ENCODE results near the gene PITX3.

DNA sequence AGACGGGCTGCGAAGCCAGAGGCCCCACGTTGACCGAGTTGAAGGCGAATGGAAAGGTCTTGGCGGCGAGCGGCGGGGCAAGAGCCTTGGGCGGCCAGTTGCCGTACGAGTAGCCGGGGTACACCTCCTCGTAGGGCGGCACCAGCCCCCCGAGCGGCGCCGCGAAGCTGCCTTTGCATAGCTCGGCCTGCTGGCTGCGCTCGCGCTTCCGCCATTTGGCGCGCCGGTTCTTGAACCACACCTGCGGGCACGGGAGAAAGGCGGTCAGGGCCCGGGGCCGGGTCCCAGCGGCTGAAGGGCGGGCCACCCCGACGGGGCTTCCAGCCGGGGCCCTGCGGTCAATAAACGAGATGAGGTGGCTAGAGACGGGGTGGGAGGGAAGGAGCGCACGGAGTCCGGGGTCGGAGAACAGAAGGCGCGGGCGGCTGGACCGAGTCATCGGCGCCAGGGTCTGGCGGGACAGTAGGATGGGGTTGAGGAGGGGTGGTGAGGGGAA lies 10.4 kb downstream of the PITX3 start:
- TF ChIP-seq POLR2A (IDR thresholded peaks at IDR 0.05; ENCODE audit: low read depth, low read length) (no peak), POLR2AphosphoS5 (IDR thresholded peaks at IDR 0.05; ENCODE audit: low read depth, low read length) (no peak)
